GM23338 (cell line): ENCODE measurements around the gene DHRS4. TPM values are rescaled to one million over a fixed set of nuclear protein-coding genes. Genes with fewer than 3 reads are reported as not detected.

Experiments
- ATAC-seq: fragments of 200-7000 bp; cut with Tn5 transposase; 3 replicates; pipeline ENCODE4 v1.9.1; 2020
- DNase-seq: peaks from one replicate; pipeline ENCODE4 v3.0.0-alpha.2; 2015; ENCODE audit warnings: low spot score
- H2AFZ ChIP-seq: fragments of 200-600 bp; sonication (generic); 2 replicates; pipeline ENCODE4 v1.8.0; 2016; ENCODE audit warnings: antibody characterized with exemption, mild to moderate bottlenecking, moderate library complexity
- H3F3A ChIP-seq: fragments of 200-600 bp; sonication (generic); replicated peaks from 2 replicates; pipeline ENCODE4 v1.8.0; 2017; ENCODE audit warnings: antibody characterized with exemption, mixed run types, low read depth
- H3K27ac ChIP-seq: fragments of 200-600 bp; sonication (generic); 2 replicates; pipeline ENCODE4 v1.6.1; 2016; ENCODE audit warnings: low read depth
- H3K27me3 ChIP-seq: fragments of 200-600 bp; sonication (generic); 2 replicates; pipeline ENCODE4 v1.8.0; 2016; ENCODE audit warnings: mild to moderate bottlenecking, mixed run types, moderate library complexity; ENCODE audit not compliant: insufficient read depth
- H3K36me3 ChIP-seq: fragments of 200-600 bp; sonication (generic); 2 replicates; pipeline ENCODE4 v1.8.0; 2016; ENCODE audit warnings: mild to moderate bottlenecking; ENCODE audit not compliant: insufficient read depth
- H3K4me1 ChIP-seq: fragments of 200-600 bp; sonication (generic); 2 replicates; pipeline ENCODE4 v1.8.0; 2016; ENCODE audit warnings: mild to moderate bottlenecking, moderate library complexity; ENCODE audit not compliant: insufficient read depth
- H3K4me2 ChIP-seq: fragments of 200-600 bp; sonication (generic); 2 replicates; pipeline ENCODE4 v1.7.1; 2017; ENCODE audit warnings: mixed run types
- H3K4me3 ChIP-seq: fragments of 200-600 bp; sonication (generic); 2 replicates; pipeline ENCODE4 v1.6.1; 2016; ENCODE audit warnings: mixed run types
- H3K79me2 ChIP-seq: fragments of 200-600 bp; sonication (generic); replicated peaks from 2 replicates; pipeline ENCODE4 v1.8.0; 2017; ENCODE audit warnings: mild to moderate bottlenecking; ENCODE audit not compliant: insufficient read depth
- H3K9me2 ChIP-seq: fragments of 200-600 bp; sonication (generic); 2 replicates; pipeline ENCODE4 v1.8.0; 2017; ENCODE audit not compliant: insufficient read depth
- H4K20me1 ChIP-seq: fragments of 200-600 bp; sonication (generic); replicated peaks from 2 replicates; pipeline ENCODE4 v1.8.0; 2017; ENCODE audit warnings: mild to moderate bottlenecking; ENCODE audit not compliant: insufficient read depth
- H3K27ac Mint-ChIP-seq: 2 replicates; pipeline ENCODE4 v1.8.0; 2020; ENCODE audit warnings: inconsistent platforms, mild to moderate bottlenecking, moderate library complexity, mixed read lengths
- H3K27me3 Mint-ChIP-seq: 3 replicates; pipeline ENCODE4 v1.8.0; 2022; ENCODE audit warnings: low read depth, mild to moderate bottlenecking, moderate library complexity, mixed read lengths, inconsistent platforms; ENCODE audit not compliant: insufficient read depth, poor library complexity
- H3K36me3 Mint-ChIP-seq: 3 replicates; pipeline ENCODE4 v1.8.0; 2021; ENCODE audit warnings: low read depth, mild to moderate bottlenecking, inconsistent platforms, moderate library complexity, mixed read lengths
- H3K4me1 Mint-ChIP-seq: 3 replicates; pipeline ENCODE4 v1.8.0; 2020; ENCODE audit warnings: mild to moderate bottlenecking, inconsistent platforms, mixed read lengths
- H3K4me3 Mint-ChIP-seq: 3 replicates; pipeline ENCODE4 v1.8.0; 2021; ENCODE audit warnings: moderate library complexity, mild to moderate bottlenecking, inconsistent platforms, mixed read lengths
- H3K9me3 Mint-ChIP-seq: 3 replicates; pipeline ENCODE4 v1.8.0; 2020; ENCODE audit warnings: moderate library complexity, mild to moderate bottlenecking, inconsistent platforms, mixed read lengths
- CREB1 ChIP-seq: fragments of 250-450 bp; sonication (Bioruptor Pico); IDR thresholded peaks from 2 replicates; pipeline ENCODE4 v1.5.0; 2020; ENCODE audit warnings: low read depth, mild to moderate bottlenecking, moderate library complexity
- EZH2 ChIP-seq: fragments of 200-600 bp; sonication (generic); IDR thresholded peaks from one replicate; pipeline ENCODE4 v1.8.0; 2017; ENCODE audit warnings: antibody characterized with exemption, mild to moderate bottlenecking, low read depth; ENCODE audit not compliant: unreplicated experiment
- EZH2phosphoT487 ChIP-seq: fragments of 200-600 bp; sonication (generic); IDR thresholded peaks from one replicate; pipeline ENCODE4 v1.8.1; 2018; ENCODE audit warnings: antibody characterized with exemption; ENCODE audit not compliant: unreplicated experiment
- JUNB ChIP-seq: IDR thresholded peaks from one replicate; pipeline ENCODE4 v1.6.1; 2016; ENCODE audit warnings: antibody characterized with exemption; ENCODE audit not compliant: unreplicated experiment
- STAT1 ChIP-seq: IDR thresholded peaks from one replicate; pipeline ENCODE4 v1.6.1; 2016; ENCODE audit warnings: antibody characterized with exemption; ENCODE audit not compliant: unreplicated experiment
- polyA plus RNA-seq: library from polyadenylated mRNA; unstranded; fragments of >200 nt; fragmentation: Nextera tagmentation; extraction: Ambion mirVana; gene quantifications from 2 replicates; pipeline ENCODE4 v1.2.1, GENCODE V29; 2016
- total RNA-seq: library from RNA; depleted of rRNA; stranded (reverse); fragments of >200 nt; shearing (Covaris generic); gene quantifications from 2 replicates; pipeline ENCODE4 v1.2.3, GENCODE V29; 2014
- TF ChIP-seq, protein P1 (sequence below): fragments of 250-450 bp; sonication (Bioruptor Pico); IDR thresholded peaks from 2 replicates; pipeline ENCODE4 v1.5.0; 2020; ENCODE audit warnings: mild to moderate bottlenecking, moderate library complexity
- TF ChIP-seq, protein P2 (sequence below): IDR thresholded peaks from 2 replicates; pipeline ENCODE4 v1.6.1; 2016; ENCODE audit warnings: antibody characterized with exemption
- TF ChIP-seq, protein P3 (sequence below), 2 experiments: fragments of 200-600 bp in 1 of 2; sonication (generic) in 1 of 2; conservative IDR thresholded peaks; 2 replicates each; pipeline versions ENCODE4 v1.5.1 to v1.6.1; 2016 to 2017; ENCODE audit warnings: antibody characterized with exemption in 2 of 2, low read depth in 2 of 2, mild to moderate bottlenecking in 2 of 2, moderate library complexity in 1 of 2

The DHRS4 gene
- total and polyA plus RNA-seq, 2 experiments from 2014 or later: 16.6 to 18.4 TPM

DNA sequence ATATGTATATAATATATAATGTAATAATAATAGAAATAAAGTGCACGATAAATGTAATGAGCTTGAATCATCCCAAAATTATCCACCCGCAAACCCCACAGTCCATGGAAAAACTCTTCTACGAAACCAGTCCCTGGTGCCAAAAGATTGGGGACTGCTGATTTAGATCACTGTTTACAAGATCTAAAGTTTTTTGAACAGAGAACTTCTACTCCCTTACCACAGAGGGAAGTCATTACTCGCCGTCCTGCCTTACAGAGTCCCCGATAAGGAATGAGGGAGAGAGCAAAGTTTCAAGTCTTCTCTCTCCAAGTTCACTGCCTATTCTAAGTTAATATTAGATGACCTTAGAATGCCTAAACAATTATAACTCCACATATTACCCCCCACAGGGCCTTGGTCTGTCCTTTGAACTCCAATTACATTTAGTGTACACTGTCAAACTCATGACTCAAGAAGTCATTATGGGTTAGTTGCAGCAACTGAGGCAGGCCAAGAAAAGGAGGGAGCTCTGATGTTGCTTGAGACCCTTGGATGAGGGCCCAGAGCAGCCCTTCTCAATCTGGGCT is 21.8 kb upstream of the DHRS4 start (continued):
- TF ChIP-seq, protein P1, sequence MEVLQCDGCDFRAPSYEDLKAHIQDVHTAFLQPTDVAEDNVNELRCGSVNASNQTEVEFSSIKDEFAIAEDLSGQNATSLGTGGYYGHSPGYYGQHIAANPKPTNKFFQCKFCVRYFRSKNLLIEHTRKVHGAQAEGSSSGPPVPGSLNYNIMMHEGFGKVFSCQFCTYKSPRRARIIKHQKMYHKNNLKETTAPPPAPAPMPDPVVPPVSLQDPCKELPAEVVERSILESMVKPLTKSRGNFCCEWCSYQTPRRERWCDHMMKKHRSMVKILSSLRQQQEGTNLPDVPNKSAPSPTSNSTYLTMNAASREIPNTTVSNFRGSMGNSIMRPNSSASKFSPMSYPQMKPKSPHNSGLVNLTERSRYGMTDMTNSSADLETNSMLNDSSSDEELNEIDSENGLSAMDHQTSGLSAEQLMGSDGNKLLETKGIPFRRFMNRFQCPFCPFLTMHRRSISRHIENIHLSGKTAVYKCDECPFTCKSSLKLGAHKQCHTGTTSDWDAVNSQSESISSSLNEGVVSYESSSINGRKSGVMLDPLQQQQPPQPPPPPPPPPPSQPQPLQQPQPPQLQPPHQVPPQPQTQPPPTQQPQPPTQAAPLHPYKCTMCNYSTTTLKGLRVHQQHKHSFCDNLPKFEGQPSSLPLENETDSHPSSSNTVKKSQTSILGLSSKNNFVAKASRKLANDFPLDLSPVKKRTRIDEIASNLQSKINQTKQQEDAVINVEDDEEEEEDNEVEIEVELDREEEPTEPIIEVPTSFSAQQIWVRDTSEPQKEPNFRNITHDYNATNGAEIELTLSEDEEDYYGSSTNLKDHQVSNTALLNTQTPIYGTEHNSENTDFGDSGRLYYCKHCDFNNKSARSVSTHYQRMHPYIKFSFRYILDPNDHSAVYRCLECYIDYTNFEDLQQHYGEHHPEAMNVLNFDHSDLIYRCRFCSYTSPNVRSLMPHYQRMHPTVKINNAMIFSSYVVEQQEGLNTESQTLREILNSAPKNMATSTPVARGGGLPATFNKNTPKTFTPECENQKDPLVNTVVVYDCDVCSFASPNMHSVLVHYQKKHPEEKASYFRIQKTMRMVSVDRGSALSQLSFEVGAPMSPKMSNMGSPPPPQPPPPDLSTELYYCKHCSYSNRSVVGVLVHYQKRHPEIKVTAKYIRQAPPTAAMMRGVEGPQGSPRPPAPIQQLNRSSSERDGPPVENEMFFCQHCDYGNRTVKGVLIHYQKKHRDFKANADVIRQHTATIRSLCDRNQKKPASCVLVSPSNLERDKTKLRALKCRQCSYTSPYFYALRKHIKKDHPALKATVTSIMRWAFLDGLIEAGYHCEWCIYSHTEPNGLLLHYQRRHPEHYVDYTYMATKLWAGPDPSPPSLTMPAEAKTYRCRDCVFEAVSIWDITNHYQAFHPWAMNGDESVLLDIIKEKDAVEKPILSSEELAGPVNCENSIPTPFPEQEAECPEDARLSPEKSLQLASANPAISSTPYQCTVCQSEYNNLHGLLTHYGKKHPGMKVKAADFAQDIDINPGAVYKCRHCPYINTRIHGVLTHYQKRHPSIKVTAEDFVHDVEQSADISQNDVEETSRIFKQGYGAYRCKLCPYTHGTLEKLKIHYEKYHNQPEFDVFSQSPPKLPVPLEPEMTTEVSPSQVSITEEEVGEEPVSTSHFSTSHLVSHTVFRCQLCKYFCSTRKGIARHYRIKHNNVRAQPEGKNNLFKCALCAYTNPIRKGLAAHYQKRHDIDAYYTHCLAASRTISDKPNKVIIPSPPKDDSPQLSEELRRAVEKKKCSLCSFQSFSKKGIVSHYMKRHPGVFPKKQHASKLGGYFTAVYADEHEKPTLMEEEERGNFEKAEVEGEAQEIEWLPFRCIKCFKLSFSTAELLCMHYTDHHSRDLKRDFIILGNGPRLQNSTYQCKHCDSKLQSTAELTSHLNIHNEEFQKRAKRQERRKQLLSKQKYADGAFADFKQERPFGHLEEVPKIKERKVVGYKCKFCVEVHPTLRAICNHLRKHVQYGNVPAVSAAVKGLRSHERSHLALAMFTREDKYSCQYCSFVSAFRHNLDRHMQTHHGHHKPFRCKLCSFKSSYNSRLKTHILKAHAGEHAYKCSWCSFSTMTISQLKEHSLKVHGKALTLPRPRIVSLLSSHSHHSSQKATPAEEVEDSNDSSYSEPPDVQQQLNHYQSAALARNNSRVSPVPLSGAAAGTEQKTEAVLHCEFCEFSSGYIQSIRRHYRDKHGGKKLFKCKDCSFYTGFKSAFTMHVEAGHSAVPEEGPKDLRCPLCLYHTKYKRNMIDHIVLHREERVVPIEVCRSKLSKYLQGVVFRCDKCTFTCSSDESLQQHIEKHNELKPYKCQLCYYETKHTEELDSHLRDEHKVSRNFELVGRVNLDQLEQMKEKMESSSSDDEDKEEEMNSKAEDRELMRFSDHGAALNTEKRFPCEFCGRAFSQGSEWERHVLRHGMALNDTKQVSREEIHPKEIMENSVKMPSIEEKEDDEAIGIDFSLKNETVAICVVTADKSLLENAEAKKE (CRISPR knock-in tag): no peak
- TF ChIP-seq, protein P2, sequence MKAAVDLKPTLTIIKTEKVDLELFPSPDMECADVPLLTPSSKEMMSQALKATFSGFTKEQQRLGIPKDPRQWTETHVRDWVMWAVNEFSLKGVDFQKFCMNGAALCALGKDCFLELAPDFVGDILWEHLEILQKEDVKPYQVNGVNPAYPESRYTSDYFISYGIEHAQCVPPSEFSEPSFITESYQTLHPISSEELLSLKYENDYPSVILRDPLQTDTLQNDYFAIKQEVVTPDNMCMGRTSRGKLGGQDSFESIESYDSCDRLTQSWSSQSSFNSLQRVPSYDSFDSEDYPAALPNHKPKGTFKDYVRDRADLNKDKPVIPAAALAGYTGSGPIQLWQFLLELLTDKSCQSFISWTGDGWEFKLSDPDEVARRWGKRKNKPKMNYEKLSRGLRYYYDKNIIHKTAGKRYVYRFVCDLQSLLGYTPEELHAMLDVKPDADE: no peak
- TF ChIP-seq STAT1 (no peak), JUNB (no peak)

DNA sequence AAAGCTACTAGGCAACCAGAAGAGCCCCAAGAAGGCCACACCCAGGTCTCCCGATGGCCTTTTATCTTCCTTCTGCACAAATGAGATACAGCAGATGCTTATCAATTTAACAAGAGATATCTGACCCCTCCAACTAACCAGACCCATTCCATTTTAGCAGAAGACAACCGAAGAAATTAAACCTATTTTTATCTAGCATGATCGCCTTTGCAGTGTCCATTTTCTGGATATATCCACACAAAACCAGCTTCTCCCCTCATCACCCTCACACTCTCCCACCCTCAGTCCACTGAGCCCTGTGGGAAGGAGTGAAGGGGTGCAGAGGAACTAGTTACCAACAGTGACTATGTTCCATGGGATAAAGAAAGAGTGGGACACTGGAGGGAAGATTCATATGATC is 20.9 kb upstream of the DHRS4 start:
- H3F3A ChIP-seq: no peaks in the 10 kb centered on the region
- Mint-ChIP-seq H3K27ac (no peak overlapping the region), H3K36me3 (no peaks in the 10 kb centered on the region), H3K9me3 (no peaks in the 10 kb centered on the region), H3K27me3 (peaks cover 6% of the 10 kb centered on the region), H3K4me1 (peaks cover 2% of the 10 kb centered on the region; the same call in 1 of the 3 replicates), H3K4me3 (no peak overlapping the region)
- DNase-seq (no peak), ATAC-seq (no peak)
- H3K79me2 ChIP-seq: no peaks in the 10 kb centered on the region
- H3K27ac ChIP-seq: no peak overlapping the region
- H3K36me3 ChIP-seq: no peaks in the 10 kb centered on the region
- H3K27me3 ChIP-seq: no peaks in the 10 kb centered on the region
- no peak overlapping the region for H3K4me3 ChIP-seq
- H3K4me2 ChIP-seq: no peak overlapping the region
- H4K20me1 ChIP-seq: no peaks in the 10 kb centered on the region
- H3K9me2 ChIP-seq: no peaks in the 10 kb centered on the region; the same call in 1 of the 2 replicates
- H2AFZ ChIP-seq: no peak overlapping the region
- no peaks in the 10 kb centered on the region for H3K4me1 ChIP-seq
- no peak for TF ChIP-seq CREB1 (CRISPR knock-in tag)
- no peak for TF ChIP-seq EZH2phosphoT487
- TF ChIP-seq, protein P3, sequence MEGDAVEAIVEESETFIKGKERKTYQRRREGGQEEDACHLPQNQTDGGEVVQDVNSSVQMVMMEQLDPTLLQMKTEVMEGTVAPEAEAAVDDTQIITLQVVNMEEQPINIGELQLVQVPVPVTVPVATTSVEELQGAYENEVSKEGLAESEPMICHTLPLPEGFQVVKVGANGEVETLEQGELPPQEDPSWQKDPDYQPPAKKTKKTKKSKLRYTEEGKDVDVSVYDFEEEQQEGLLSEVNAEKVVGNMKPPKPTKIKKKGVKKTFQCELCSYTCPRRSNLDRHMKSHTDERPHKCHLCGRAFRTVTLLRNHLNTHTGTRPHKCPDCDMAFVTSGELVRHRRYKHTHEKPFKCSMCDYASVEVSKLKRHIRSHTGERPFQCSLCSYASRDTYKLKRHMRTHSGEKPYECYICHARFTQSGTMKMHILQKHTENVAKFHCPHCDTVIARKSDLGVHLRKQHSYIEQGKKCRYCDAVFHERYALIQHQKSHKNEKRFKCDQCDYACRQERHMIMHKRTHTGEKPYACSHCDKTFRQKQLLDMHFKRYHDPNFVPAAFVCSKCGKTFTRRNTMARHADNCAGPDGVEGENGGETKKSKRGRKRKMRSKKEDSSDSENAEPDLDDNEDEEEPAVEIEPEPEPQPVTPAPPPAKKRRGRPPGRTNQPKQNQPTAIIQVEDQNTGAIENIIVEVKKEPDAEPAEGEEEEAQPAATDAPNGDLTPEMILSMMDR (conservative IDR thresholded peaks at IDR 0.05; ENCODE audit: low read depth in 2 of 2): no peak
- TF ChIP-seq EZH2: no peak
